HepG2 (cell line): ENCODE results near the gene COQ5. TPM values are rescaled to one million over a fixed set of nuclear protein-coding genes. Genes with fewer than 3 reads are reported as not detected.

Experiments used
- ATF7 ChIP-seq, 2 experiments: fragments of 450-650 bp in 1 of 2; sonication (generic) in 1 of 2; formaldehyde crosslinking in 1 of 2; IDR thresholded peaks; 2 replicates each; pipeline versions ENCODE4 v1.4.0 to v1.6.1; 2016 to 2020; ENCODE audit warnings: antibody characterized with exemption in 1 of 2, mild to moderate bottlenecking in 1 of 2, missing genetic modification reagents in 1 of 2
- CHD4 ChIP-seq: fragments of 200-600 bp; sonication (generic); IDR thresholded peaks from 2 replicates; pipeline ENCODE4 v1.7.0; 2017; ENCODE audit warnings: mild to moderate bottlenecking, low read length, borderline replicate concordance
- JUN ChIP-seq: sonication (generic); formaldehyde crosslinking; IDR thresholded peaks from 2 replicates; pipeline ENCODE4 v1.4.0; 2020; ENCODE audit warnings: mild to moderate bottlenecking, missing genetic modification reagents
- SOX6 ChIP-seq, 2 experiments: fragments of 450-650 bp in 1 of 2; sonication (generic) in 1 of 2; formaldehyde crosslinking in 1 of 2; IDR thresholded peaks; 2 replicates each; pipeline versions ENCODE4 v1.4.0 to v1.6.1; 2017 to 2020; ENCODE audit warnings: antibody characterized with exemption in 1 of 2, mild to moderate bottlenecking in 1 of 2, missing genetic modification reagents in 1 of 2
- UBTF ChIP-seq: sonication (generic); formaldehyde crosslinking; IDR thresholded peaks from 2 replicates; pipeline ENCODE4 v1.4.0; 2020; ENCODE audit warnings: mild to moderate bottlenecking, missing genetic modification reagents
- ZBTB20 ChIP-seq: sonication (generic); formaldehyde crosslinking; IDR thresholded peaks from 2 replicates; pipeline ENCODE4 v1.8.1; 2023; ENCODE audit warnings: missing genetic modification reagents, low read depth, mild to moderate bottlenecking, borderline replicate concordance
- ZNF335 ChIP-seq: sonication (generic); formaldehyde crosslinking; IDR thresholded peaks from 2 replicates; pipeline ENCODE4 v1.4.0; 2020; ENCODE audit warnings: missing genetic modification reagents
- ZNF563 ChIP-seq: sonication (generic); formaldehyde crosslinking; IDR thresholded peaks from 2 replicates; pipeline ENCODE4 v1.8.0; 2022; ENCODE audit warnings: mild to moderate bottlenecking, moderate library complexity, missing genetic modification reagents
- polyA plus RNA-seq, 8 experiments: library from polyadenylated mRNA; depleted of rRNA in 3 of 8; stranded (reverse) in 7 of 8; unstranded in 1 of 8; fragments of >200 nt; fragmentation: Illumina TruSeq in 4 of 8; extraction: Trizol in 4 of 8; gene quantifications; 2 replicates each; pipeline versions ENCODE4 v1.2.1 to v1.2.3, GENCODE V29; 2011 to 2016; ENCODE audit warnings: low read depth in 4 of 8, missing spikeins in 1 of 8, mixed read lengths in 1 of 8; ENCODE audit not compliant: insufficient read depth in 1 of 8
- total RNA-seq, 5 experiments: library from RNA; depleted of rRNA; stranded (reverse); fragments of >200 nt; fragmentation: Illumina TruSeq; extraction: Trizol; gene quantifications; 2 replicates each; pipeline ENCODE4 v1.2.3, GENCODE V29; 2016; ENCODE audit warnings: low read depth in 1 of 5
- TF ChIP-seq, protein P1 (sequence below), 2 experiments: fragments of 450-650 bp in 1 of 2; sonication (generic) in 1 of 2; formaldehyde crosslinking in 1 of 2; IDR thresholded peaks; 2 replicates each; pipeline versions ENCODE4 v1.6.1 to v1.8.0; 2016 to 2022; ENCODE audit warnings: antibody characterized with exemption in 1 of 2, mild to moderate bottlenecking in 1 of 2, missing genetic modification reagents in 1 of 2
- TF ChIP-seq, protein P2 (sequence below): sonication (generic); formaldehyde crosslinking; IDR thresholded peaks from 2 replicates; pipeline ENCODE4; 2020; ENCODE audit warnings: missing genetic modification reagents, mild to moderate bottlenecking, borderline replicate concordance

The COQ5 gene
- total and polyA plus RNA-seq, 2 of the 13 experiments (the other 11 are each of a cell fraction or from before 2014, with no cell fraction given), result 36.4 to 41.5 TPM

DNA sequence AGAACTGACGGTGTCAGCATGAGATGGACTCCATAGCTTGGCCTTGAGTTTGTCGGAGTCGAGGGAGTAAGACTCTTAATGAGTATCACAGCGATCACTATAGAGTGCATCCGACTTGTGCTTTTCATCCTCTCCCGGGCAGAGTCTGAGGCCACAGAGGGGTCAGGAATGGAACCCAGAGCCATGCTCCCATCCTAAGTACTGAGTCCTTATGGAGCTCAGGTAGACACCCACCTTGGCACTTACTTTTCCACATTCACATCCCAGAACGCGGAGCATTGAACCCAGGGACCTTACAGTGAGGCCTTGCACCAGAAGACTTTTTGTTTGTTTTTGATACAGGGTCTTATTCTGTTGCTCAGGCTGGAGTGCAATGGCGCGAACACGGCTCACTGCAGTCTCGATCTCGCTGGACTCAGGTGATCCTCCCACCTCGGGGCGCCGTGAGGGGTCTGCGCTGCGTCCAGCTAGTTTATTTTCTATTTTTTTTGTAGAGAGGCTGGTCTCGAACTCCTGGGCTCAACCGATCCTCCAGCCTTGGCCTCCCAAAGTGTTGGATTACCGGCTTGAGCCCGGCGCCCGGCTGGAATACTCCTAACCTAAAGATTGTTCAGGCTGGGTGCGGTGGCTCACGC is 58.7 kb downstream of the COQ5 start (continued):
- TF ChIP-seq, protein P1, sequence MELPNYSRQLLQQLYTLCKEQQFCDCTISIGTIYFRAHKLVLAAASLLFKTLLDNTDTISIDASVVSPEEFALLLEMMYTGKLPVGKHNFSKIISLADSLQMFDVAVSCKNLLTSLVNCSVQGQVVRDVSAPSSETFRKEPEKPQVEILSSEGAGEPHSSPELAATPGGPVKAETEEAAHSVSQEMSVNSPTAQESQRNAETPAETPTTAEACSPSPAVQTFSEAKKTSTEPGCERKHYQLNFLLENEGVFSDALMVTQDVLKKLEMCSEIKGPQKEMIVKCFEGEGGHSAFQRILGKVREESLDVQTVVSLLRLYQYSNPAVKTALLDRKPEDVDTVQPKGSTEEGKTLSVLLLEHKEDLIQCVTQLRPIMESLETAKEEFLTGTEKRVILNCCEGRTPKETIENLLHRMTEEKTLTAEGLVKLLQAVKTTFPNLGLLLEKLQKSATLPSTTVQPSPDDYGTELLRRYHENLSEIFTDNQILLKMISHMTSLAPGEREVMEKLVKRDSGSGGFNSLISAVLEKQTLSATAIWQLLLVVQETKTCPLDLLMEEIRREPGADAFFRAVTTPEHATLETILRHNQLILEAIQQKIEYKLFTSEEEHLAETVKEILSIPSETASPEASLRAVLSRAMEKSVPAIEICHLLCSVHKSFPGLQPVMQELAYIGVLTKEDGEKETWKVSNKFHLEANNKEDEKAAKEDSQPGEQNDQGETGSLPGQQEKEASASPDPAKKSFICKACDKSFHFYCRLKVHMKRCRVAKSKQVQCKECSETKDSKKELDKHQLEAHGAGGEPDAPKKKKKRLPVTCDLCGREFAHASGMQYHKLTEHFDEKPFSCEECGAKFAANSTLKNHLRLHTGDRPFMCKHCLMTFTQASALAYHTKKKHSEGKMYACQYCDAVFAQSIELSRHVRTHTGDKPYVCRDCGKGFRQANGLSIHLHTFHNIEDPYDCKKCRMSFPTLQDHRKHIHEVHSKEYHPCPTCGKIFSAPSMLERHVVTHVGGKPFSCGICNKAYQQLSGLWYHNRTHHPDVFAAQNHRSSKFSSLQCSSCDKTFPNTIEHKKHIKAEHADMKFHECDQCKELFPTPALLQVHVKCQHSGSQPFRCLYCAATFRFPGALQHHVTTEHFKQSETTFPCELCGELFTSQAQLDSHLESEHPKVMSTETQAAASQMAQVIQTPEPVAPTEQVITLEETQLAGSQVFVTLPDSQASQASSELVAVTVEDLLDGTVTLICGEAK (IDR thresholded peaks at IDR 0.05), result no peak
- TF ChIP-seq, protein P1 (CRISPR knock-in tag; IDR thresholded peaks at IDR 0.05), result no peak
- TF ChIP-seq, protein P2, sequence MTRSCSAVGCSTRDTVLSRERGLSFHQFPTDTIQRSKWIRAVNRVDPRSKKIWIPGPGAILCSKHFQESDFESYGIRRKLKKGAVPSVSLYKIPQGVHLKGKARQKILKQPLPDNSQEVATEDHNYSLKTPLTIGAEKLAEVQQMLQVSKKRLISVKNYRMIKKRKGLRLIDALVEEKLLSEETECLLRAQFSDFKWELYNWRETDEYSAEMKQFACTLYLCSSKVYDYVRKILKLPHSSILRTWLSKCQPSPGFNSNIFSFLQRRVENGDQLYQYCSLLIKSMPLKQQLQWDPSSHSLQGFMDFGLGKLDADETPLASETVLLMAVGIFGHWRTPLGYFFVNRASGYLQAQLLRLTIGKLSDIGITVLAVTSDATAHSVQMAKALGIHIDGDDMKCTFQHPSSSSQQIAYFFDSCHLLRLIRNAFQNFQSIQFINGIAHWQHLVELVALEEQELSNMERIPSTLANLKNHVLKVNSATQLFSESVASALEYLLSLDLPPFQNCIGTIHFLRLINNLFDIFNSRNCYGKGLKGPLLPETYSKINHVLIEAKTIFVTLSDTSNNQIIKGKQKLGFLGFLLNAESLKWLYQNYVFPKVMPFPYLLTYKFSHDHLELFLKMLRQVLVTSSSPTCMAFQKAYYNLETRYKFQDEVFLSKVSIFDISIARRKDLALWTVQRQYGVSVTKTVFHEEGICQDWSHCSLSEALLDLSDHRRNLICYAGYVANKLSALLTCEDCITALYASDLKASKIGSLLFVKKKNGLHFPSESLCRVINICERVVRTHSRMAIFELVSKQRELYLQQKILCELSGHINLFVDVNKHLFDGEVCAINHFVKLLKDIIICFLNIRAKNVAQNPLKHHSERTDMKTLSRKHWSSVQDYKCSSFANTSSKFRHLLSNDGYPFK (CRISPR knock-in tag), result 0 out of 2 replicates have a peak, but pooled peaks have one; percentile 22
- no peak for TF ChIP-seq JUN
- no peak for TF ChIP-seq SOX6 (IDR thresholded peaks at IDR 0.05)
- no peak for TF ChIP-seq SOX6 (CRISPR knock-in tag; IDR thresholded peaks at IDR 0.05)
- no peak for TF ChIP-seq ATF7 (IDR thresholded peaks at IDR 0.05)
- TF ChIP-seq ATF7 (CRISPR knock-in tag; IDR thresholded peaks at IDR 0.05), result 0 out of 2 replicates have a peak, but pooled peaks have one; percentile 6
- no peak for TF ChIP-seq ZNF335 (CRISPR knock-in tag)
- TF ChIP-seq ZNF563 (CRISPR knock-in tag), result no peak
- TF ChIP-seq CHD4, result no peak
- no peak for TF ChIP-seq UBTF (CRISPR knock-in tag)
- peak; percentile 46; the same call in 1 of the 2 replicates for TF ChIP-seq ZBTB20
